Central memory CD8-positive, alpha-beta T cell (primary cell): ENCODE data around the gene TMEM163.
"Not testable (repeated sequence)": the region's sequence is repeated elsewhere in the genome, so short reads cannot be mapped to it uniquely, and the experiment has no call there.

ENCODE experiments used
- ATAC-seq: fragments of 150-1000 bp; cut with Tn5 transposase; replicated peaks from 2 replicates; pipeline ENCODE4 v1.10.0; 2022; ENCODE audit warnings: mild to moderate bottlenecking, moderate FRiP score, moderate number of reproducible peaks; ENCODE audit not compliant: poor library complexity, severe bottlenecking; ENCODE audit errors: extremely low read depth
- DNase-seq, 2 donors: peaks; one replicate each; pipeline ENCODE4 v3.0.0; 2021; ENCODE audit warnings: low spot score in 2 of 2
- H3K27ac Mint-ChIP-seq: one replicate; pipeline ENCODE4 v1.8.0; 2022; ENCODE audit warnings: low read depth, mild to moderate bottlenecking, moderate library complexity, mixed read lengths
- H3K27me3 Mint-ChIP-seq: one replicate; pipeline ENCODE4 v1.8.0; 2022; ENCODE audit warnings: mixed read lengths
- H3K36me3 Mint-ChIP-seq: one replicate; pipeline ENCODE4 v1.8.0; 2022; ENCODE audit warnings: mild to moderate bottlenecking, moderate library complexity, mixed read lengths; ENCODE audit not compliant: insufficient read depth
- H3K4me1 Mint-ChIP-seq: one replicate; pipeline ENCODE4 v1.8.0; 2022; ENCODE audit warnings: mixed read lengths
- H3K4me3 Mint-ChIP-seq: one replicate; pipeline ENCODE4 v1.8.0; 2022; ENCODE audit warnings: mild to moderate bottlenecking, moderate library complexity, mixed read lengths
- H3K9me3 Mint-ChIP-seq: one replicate; pipeline ENCODE4 v1.8.0; 2022; ENCODE audit warnings: mixed read lengths

Gene TMEM163

GRCh38 chr2:134573085-134573370, 145.8 kb downstream of the TMEM163 start:
- Mint-ChIP-seq H3K9me3 (no peaks in the 10 kb centered on the region), H3K4me1 (no peaks in the 10 kb centered on the region), H3K27me3 (peaks cover 14% of the 10 kb centered on the region), H3K4me3 (no peak overlapping the region), H3K27ac (no peak overlapping the region), H3K36me3 (no peaks in the 10 kb centered on the region)
- DNase-seq (no peak), ATAC-seq (no peak)

- H3K27me3 Mint-ChIP-seq, result peaks cover 14% of the 10 kb centered on the region
- H3K4me1 Mint-ChIP-seq, result no peaks in the 10 kb centered on the region
- ATAC-seq, result no peak
- H3K4me3 Mint-ChIP-seq, result no peak overlapping the region
- no peak for DNase-seq
- H3K36me3 Mint-ChIP-seq, result no peaks in the 10 kb centered on the region
- no peaks in the 10 kb centered on the region for H3K9me3 Mint-ChIP-seq
- H3K27ac Mint-ChIP-seq, result no peak overlapping the region
These were observed 146.3 kb downstream of the TMEM163 start for GRCh38 chr2:134572314-134573084.

- Mint-ChIP-seq H3K27ac (no peak overlapping the region), H3K4me3 (no peak overlapping the region), H3K36me3 (no peaks in the 10 kb centered on the region), H3K27me3 (peaks cover 28% of the 10 kb centered on the region), H3K9me3 (no peaks in the 10 kb centered on the region), H3K4me1 (no peaks in the 10 kb centered on the region)
- ATAC-seq (no peak), DNase-seq (no peak)
These were observed 148.1 kb downstream of the TMEM163 start for GRCh38 chr2:134570676-134571075.

DNA sequence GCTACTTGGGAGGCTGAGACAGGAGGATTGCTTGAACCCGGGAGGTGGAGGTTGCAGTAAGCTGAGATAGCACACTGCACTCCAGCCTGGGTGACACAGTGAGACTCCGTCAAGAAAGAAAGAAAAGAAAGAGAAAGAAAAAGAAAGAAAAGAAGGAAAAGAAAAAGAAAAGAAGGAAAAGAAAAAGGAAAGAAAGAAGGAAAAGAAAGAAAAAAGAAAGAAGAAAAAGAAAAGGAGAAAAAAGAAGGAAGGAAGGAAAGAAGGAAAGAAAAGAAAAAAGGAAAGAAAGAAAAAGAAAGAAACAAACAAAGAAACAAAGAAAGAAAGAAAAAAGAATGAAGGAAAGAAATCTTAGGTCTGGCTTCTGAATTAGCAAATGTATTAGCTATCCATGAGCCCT, 150.4 kb downstream of the TMEM163 start:
- H3K27me3 Mint-ChIP-seq, result peaks cover 33% of the 10 kb centered on the region
- H3K4me3 Mint-ChIP-seq, result no peak overlapping the region
- no peak for DNase-seq
- H3K36me3 Mint-ChIP-seq, result no peaks in the 10 kb centered on the region
- no peaks in the 10 kb centered on the region for H3K9me3 Mint-ChIP-seq
- no peak for ATAC-seq
- no peaks in the 10 kb centered on the region for H3K4me1 Mint-ChIP-seq
- H3K27ac Mint-ChIP-seq, result no peak overlapping the region

DNA sequence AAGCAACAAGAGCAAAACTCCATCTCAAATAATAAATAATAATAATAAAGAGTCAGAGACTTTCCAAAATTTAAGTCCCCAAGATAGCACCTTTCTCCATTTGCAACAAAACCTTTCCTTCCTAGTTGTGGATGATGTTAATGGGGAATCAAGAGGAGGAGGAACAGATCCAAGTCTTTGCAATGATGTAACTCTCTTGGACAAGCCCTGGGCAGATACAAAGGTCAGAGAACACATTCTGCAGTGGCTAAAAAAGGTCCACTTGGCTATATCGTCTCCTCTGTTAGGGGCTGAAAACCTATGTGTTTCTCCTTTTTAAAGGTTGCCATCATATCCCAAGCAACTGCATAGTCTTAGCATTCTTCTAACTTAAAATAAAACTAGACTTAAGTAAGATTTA, 151.1 kb downstream of the TMEM163 start:
- H3K27ac Mint-ChIP-seq, result no peak overlapping the region
- peaks cover 41% of the 10 kb centered on the region for H3K27me3 Mint-ChIP-seq
- H3K36me3 Mint-ChIP-seq, result no peaks in the 10 kb centered on the region
- H3K9me3 Mint-ChIP-seq, result no peaks in the 10 kb centered on the region
- no peaks in the 10 kb centered on the region for H3K4me1 Mint-ChIP-seq
- H3K4me3 Mint-ChIP-seq, result no peak overlapping the region
- DNase-seq, result no peak
- no peak for ATAC-seq

GRCh38 chr2:134564955-134565354, 153.8 kb downstream of the TMEM163 start:
- not testable (repeated sequence) for H3K4me3 Mint-ChIP-seq, H3K27ac Mint-ChIP-seq, ATAC-seq, DNase-seq, H3K9me3 Mint-ChIP-seq, H3K4me1 Mint-ChIP-seq, H3K36me3 Mint-ChIP-seq
- H3K27me3 Mint-ChIP-seq, result peaks cover 59% of the 10 kb centered on the region

DNA sequence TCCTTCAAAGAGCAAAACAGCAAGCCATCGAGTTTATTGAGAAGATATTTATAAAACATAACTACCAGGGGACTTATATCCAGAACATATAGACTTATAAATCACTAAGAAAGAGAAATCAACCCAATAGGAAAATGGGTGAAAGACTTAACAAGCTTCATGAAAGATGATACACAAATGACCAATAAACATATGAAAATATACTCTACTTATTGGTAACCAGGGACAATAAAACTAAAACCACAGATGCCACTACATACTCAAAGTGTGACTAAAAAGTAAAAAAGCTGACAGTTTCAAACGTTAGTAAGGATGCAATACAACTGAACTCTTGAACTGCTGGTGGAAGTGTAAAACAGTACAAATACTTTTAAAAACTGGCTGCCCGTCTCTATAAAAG, 154.3 kb downstream of the TMEM163 start:
- Mint-ChIP-seq H3K36me3 (no peaks in the 10 kb centered on the region), H3K4me1 (no peaks in the 10 kb centered on the region), H3K27me3 (peaks cover 58% of the 10 kb centered on the region), H3K27ac (no peak overlapping the region), H3K4me3 (no peak overlapping the region), H3K9me3 (no peaks in the 10 kb centered on the region)
- ATAC-seq, result no peak
- no peak for DNase-seq

DNA sequence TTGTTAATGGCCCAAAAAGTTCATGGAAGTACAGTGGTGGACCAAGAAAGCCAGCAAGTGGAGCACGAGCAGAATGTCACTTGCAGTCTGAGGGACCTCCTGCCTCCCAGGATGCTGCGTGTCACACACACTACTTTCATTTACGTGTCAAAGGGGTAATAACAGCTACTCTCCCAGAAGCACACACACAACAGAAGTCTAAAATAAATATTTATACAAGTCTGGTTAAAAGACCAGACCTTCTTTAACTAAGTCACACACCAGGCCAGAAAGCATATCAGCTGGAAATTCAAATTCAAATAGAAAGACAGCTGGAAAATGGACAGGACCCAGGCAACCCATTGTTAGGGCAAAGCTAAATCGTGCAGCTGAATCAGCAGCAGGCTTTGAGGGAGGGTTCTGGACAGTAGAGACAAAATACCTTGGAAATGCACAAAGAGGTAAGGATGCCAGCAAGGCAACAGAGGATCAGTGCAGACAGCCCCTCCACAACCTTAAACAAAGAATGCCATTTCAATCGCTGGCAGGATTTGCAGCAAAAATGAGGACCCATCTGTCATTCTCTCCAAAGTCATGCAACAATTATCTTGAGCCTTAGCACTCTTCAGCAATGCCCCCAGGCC, 160.5 kb downstream of the TMEM163 start:
- peaks cover 1% of the 10 kb centered on the region for H3K36me3 Mint-ChIP-seq
- no peak for DNase-seq
- H3K4me1 Mint-ChIP-seq, result no peaks in the 10 kb centered on the region
- no peak overlapping the region for H3K27ac Mint-ChIP-seq
- H3K9me3 Mint-ChIP-seq, result no peaks in the 10 kb centered on the region
- peaks cover 36% of the 10 kb centered on the region for H3K27me3 Mint-ChIP-seq
- ATAC-seq, result no peak
- no peak overlapping the region for H3K4me3 Mint-ChIP-seq

GRCh38 chr2:134555411-134555810, 163.4 kb downstream of the TMEM163 start:
- no peaks in the 10 kb centered on the region for H3K9me3 Mint-ChIP-seq
- ATAC-seq (no peak), DNase-seq (no peak)
- H3K27ac Mint-ChIP-seq, result no peak overlapping the region
- H3K4me3 Mint-ChIP-seq, result no peak overlapping the region
- H3K36me3 Mint-ChIP-seq, result peaks cover 1% of the 10 kb centered on the region
- no peaks in the 10 kb centered on the region for H3K4me1 Mint-ChIP-seq
- peaks cover 33% of the 10 kb centered on the region for H3K27me3 Mint-ChIP-seq

- H3K4me1 Mint-ChIP-seq, result no peaks in the 10 kb centered on the region
- H3K9me3 Mint-ChIP-seq, result no peaks in the 10 kb centered on the region
- H3K27me3 Mint-ChIP-seq, result peaks cover 34% of the 10 kb centered on the region
- no peak overlapping the region for H3K27ac Mint-ChIP-seq
- DNase-seq (no peak), ATAC-seq (no peak)
- peaks cover 1% of the 10 kb centered on the region for H3K36me3 Mint-ChIP-seq
- no peak overlapping the region for H3K4me3 Mint-ChIP-seq
These were observed 165.1 kb downstream of the TMEM163 start for GRCh38 chr2:134553657-134554056.

DNA sequence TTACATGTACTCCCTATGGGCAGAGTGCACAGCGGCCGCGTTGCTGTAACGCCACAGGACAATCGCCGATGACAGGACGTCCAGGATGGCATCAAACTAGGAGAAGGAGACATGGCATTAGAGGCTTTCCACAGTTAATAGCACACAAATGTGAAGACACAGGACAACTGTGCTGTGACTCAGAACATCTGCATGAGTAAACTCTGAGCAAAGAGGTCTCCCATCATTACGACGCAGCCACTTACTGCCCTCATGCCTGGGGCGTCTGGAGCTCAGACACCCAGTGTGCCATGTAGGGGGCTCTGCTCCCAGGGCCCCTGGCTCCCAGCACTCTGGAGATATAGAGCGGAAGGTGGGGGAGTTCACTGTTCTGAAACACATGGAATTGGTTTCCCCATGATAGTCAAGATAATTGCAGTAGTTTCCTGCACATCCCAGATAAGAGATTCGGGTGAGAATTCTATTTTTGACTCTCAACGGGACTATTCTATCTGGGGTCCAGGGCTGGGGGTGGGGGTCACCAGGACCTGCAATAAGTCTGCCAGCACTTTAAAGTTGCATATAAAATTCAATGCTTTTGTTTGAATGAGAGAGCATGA, 168.1 kb downstream of the TMEM163 start:
- H3K36me3 Mint-ChIP-seq, result peaks cover under 1% of the 10 kb centered on the region
- DNase-seq, result no peak
- no peak for ATAC-seq
- H3K4me1 Mint-ChIP-seq, result no peaks in the 10 kb centered on the region
- peaks cover 36% of the 10 kb centered on the region for H3K27me3 Mint-ChIP-seq
- no peaks in the 10 kb centered on the region for H3K9me3 Mint-ChIP-seq
- H3K27ac Mint-ChIP-seq, result no peak overlapping the region
- no peak overlapping the region for H3K4me3 Mint-ChIP-seq

DNA sequence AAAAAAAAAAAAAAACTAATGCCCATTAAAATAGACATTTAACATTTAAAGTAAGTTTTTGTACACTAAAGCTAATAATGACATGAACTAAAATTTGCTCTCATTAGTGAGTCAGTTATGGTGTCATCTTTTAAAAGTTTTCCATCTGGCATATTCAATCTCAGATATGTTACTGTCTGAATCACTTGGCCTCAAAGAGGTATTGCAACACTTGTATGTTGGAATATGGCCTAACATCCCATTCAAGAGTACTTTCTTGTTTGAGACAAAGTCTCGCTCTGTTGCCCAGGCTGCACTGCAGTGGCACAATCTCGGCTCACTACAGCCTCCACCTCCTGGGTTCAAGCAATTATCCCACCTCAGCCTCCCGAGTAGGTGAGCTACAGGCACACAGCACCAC, 169.7 kb downstream of the TMEM163 start:
- H3K9me3 Mint-ChIP-seq, result no peaks in the 10 kb centered on the region
- no peak for DNase-seq
- no peak overlapping the region for H3K27ac Mint-ChIP-seq
- H3K4me1 Mint-ChIP-seq, result no peaks in the 10 kb centered on the region
- no peak for ATAC-seq
- H3K36me3 Mint-ChIP-seq, result no peaks in the 10 kb centered on the region
- H3K27me3 Mint-ChIP-seq, result peaks cover 52% of the 10 kb centered on the region
- H3K4me3 Mint-ChIP-seq, result no peak overlapping the region

DNA sequence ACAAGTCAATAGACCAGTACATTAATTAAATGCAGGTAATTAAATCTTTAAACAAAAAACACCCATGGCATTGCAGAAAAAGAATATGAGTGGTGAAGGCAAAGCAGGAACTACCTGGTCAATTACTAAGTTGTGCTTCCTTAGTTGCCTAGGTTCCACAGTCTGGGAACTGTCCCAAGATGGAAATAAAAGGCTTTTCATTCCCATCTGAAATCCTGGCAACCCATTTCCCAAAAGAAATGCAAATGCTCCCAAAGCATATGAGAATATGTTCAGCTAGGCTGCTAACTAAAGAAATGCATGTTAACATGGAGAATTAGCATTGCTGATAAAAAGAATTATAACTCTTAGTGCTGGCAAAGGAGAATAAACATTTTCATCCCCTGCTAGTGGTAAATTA, 177.8 kb downstream of the TMEM163 start:
- ATAC-seq, result no peak
- Mint-ChIP-seq H3K4me3 (no peak overlapping the region), H3K27ac (no peak overlapping the region), H3K36me3 (peaks cover 2% of the 10 kb centered on the region), H3K4me1 (no peaks in the 10 kb centered on the region), H3K9me3 (no peaks in the 10 kb centered on the region), H3K27me3 (peaks cover 22% of the 10 kb centered on the region)
- DNase-seq, result no peak
